ENCODE results near the gene SRD5A1.

The SRD5A1 gene

DNA sequence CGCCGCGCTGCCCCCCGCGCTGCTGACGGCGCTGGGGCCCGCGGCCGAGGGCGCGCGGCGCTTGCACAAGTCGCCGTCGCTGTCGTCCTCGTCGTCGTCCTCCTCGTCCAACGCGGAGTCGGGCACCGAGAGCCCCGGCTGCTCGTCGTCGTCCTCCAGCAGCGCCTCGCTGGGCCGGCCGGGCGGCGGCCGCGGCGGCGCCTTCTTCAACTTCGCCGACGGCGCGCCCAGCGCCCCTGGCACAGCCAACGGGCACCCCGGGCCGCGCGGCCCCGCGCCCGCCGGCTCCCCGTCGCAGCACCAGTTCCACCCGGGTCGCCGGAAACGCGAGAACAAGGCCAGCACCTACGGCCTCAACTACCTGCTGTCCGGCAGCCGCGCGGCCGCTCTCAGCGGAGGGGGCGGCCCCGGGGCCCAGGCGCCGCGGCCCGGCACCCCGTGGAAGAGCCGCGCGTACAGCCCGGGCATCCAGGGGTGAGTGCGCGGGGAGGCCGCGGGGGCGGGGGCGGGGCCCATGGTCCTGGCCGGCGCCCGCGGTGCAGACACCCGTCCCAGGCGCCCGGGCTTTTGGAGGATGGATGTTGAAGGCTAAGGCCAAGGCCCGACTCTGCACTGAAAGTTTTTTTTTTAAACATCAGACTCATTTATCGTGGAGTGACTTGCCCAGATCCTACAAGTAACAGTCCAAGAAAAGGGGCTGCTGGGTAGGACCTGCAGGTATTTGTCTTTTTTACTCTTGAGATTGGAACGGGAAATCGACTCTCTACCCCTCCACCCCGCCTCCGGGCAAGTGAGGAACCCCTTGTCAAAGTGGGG is 81.2 kb downstream of the SRD5A1 start:
- DNase-seq, result peak in 1 of 4 experiments; percentile 26

DNA sequence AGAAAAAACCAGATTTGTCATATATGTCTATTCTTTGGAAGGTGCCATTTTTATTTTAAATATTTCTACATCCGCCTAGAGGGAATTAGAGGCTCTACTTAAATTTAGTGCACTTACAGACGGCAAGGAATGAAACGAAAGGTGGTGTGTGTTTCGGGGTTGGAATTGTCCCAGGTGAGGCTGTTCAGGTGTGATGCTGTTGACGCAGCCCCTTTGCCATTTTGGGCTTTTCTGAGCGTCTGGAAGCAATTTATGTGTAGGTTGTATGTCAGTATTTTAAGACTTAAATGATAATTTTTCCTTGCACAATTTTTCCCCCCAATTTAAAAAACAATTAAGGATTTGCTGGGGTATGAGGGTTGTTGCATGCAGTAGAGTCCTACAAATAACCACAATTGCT is 82.0 kb downstream of the SRD5A1 start:
- no peak for DNase-seq

- no peak for DNase-seq
Observed at GRCh38 chr5:6715758-6716628, 82.8 kb downstream of the SRD5A1 start.

DNA sequence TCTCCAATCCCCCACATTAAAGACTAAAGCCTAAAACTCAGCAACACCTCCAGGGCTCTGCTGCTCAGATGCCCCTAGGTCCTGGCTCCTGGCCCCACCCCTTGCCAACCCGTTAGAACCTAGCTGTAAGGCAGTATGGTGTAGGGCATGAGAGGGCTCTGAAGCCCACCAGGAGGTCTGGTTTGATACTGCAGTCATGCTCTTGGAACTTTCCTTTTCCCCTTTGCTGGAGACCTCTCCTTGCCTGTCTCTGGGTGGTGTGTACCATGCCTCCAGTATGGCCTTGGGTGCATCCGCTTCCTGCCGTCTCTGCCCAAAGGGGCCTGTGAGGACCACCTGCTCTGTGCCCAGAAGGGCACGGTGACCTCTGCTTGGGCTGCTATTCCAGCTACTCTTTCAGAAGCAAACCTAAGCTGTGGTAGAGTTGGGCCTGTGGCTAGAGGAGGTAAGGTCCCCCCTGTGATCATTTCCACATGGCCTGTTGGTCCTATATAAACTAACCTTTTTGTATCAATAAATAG is 83.4 kb downstream of the SRD5A1 start:
- DNase-seq, result no peak

- no peak for DNase-seq
Observed at GRCh38 chr5:6717247-6717646, 84.0 kb downstream of the SRD5A1 start.

DNA sequence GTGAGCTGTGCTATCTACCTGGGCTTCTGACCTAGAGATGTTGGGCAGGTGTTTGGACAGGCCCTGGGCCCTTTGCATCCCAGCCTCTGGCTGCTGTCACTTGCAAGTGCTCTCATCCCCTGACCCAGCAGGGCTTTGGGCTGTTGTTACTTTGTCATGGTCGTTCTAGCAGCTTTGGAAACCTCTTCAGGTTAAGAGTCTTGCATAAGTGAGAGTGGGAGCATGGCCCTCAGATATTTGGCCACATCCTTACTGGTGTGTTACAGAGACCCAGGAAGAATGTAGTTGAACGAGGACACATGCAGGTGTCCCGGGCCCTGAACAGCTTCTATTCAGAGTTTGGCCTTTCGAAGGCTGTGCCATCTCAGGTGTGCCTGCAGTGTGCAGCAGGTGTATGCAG is 84.4 kb downstream of the SRD5A1 start:
- DNase-seq, result no peak

DNA sequence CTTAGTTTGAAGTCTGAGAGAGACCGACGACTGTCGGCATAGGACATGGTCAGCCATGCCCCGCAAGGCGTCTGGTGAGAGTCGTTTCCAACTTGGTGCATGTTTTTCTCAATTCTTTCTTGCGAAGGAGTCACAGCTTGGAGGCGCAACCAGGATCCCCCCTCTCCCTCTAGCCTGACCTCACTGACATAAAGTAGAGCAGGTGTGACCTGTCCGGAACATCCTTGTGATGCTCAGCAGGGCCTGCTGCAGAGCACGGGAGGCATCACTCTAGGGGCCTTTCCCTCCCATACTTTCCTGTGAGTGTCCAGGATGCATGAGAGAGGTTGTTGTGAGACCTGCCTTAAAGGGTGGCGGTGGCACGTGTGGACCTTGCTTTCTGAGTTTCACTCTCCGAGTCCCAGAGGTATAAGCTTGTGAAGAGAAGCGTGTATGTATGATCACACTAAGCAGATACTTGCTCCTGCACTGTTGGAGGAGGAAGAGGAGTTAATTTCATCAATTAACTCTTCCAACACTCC is 85.0 kb downstream of the SRD5A1 start:
- DNase-seq, result no peak

DNA sequence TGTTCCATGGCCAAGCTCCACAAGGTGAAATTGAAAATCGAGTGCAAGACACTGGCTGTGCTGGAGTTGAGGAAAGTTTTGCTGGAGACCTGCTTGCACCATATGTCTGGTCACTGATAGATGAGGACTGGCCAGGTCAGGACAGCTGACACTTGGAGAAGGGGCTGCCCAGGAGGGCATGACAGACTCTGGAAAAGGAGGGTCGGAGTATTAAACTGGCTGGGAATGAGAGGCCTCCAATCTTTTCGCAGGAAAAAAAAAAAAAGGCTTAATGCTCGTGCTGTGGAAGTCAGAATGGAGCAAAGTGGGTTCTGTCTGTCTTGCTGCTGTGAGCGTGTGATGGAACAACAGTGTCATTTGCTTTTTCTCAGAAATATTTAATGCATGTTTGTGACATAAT is 85.5 kb downstream of the SRD5A1 start:
- DNase-seq, result no peak

GRCh38 chr5:6719417-6719816 is 86.2 kb downstream of the SRD5A1 start:
- DNase-seq, result no peak

DNA sequence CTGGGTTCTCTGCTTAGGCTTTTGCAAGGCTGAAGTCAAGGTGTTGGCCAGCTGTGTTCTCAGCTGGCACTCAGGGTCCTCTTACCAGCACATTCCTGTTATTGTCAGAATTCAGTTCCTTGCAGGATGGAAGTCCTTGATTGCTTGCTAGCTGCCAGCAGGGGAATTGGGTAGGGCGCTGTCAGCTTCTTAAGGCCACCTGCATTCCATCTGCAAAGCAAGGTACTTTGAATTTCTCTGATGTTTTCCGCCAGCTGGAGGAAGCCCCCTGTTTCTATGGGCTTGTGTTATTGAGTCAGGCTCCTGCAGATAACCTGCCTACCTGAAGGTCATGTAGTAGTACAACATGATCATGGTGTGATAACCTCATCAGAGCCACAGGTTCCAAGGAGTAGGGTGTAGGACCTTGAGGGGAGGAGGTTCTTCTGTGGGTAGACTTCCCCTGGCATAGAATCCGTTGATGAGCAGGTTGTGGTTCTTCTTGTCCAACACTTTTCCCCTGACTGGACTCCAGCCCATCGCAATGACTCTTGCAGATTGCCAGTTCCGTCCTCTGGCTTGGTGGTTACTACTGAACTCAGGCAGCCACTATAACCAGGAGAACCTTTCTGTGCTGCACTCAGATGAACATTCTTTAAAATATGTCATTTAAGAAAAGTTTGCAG is 86.8 kb downstream of the SRD5A1 start:
- no peak for DNase-seq

DNA sequence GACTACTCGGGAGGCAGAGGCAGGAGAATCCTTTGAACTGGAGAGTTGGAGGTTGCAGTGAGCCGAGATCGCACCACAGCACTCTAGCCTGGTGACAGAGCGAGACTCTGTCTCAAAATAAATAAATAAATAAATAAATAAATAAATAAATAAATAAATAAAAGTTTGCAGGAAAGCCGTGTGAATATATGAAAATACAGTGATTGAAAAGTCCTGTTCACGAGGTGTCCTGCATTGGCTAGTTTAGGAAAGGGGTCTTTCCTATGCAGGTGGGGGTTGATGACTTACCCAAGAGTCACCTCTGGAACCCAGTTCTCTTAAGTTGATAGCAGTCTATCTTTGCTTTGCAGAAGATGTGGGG is 87.3 kb downstream of the SRD5A1 start:
- DNase-seq, result no peak

GRCh38 chr5:6721442-6721841 is 88.2 kb downstream of the SRD5A1 start:
- no peak for DNase-seq

DNA sequence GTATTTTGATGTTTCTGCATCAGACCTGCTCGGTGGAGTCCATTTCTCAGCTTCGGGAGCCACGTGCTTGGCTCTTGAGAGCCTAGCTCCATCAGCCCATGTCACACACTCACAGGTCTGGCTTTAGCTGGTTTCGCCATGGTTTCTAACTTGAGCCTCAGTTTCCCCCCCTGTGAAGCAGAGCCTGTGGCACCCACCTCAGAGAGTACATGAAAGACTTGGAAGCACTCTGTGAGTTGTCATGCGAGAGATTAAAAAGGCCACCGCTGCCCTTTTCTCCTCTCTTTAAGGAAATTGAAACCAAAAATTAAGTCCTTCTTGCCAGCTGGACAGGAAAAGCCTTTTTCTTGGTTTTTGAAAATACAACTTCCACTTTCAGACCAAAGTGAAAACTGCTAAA is 88.8 kb downstream of the SRD5A1 start:
- no peak for DNase-seq

DNA sequence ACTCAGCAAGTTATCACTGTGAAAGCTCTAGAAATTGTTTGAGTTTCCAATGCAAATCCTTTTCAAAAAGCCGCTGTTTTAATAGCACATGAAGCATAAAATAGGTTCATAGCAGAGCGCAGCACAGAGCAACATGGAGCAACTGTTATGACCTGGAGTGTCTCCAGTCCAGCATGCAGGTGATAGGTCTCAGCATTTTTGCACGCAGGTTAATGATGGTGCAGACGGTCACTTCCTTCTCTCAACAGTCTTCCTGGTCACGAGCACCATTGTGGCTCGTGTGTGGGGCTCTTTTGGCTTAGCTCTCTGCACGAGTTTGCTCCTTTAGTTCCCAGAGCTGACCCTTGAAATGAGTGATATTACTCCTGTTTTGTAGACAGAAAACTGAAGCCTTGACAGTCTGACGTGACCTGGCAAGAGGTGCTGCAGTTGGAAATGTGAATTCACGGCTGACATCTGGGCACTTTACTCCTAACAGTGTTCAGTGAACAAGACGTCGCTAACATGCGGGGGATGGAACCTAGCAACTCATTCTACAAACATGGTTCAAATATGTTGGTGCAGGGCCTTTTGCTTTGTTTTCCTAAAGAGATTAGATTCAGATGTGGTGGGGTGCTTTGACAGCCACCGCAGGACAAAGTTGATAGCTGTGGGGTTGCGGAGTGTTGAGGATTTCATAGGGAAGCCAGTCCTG is 90.0 kb downstream of the SRD5A1 start:
- no peak for DNase-seq

DNA sequence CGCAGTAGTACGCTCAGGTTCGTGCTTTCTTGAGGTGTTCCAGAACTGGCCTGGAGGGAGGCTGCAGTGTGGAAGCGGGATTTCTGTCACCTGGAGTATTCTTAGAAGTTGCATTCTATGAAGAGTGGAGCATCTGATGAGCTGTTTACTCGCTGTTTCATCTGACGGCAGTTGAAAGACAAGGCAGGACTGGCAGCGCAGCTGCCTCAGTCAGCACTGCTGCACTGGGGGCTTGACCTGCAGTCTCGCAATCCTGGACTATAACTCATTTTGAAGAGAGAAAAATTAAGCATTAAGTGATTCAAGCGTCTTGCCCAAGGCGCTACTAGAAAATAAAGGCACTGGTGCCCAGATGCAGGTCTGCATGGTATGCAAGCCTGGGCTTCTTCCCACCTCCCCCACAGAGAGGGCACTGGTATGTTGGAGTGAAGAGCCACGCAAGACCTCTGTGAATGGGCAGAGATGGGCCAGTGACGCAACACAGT is 90.6 kb downstream of the SRD5A1 start:
- DNase-seq, result no peak
